HFF-Myc (cell line): ENCODE measurements around the gene AKAP8.
"Not testable (repeated sequence)": the region's sequence is repeated elsewhere in the genome, so short reads cannot be mapped to it uniquely, and the experiment has no call there.

Source experiments
- DNase-seq: peaks from one replicate; pipeline ENCODE4 v3.0.0-alpha.2; 2011; ENCODE audit warnings: low read depth; ENCODE audit errors: extremely low read depth
- H3K4me3 ChIP-seq: replicated peaks from 2 replicates; pipeline ENCODE4 v1.5.1; 2011; ENCODE audit warnings: low read depth, mild to moderate bottlenecking, control low read depth, low read length
- TF ChIP-seq, protein P1 (sequence below): IDR thresholded peaks from 2 replicates; pipeline ENCODE4 v1.5.1; 2012; ENCODE audit warnings: mild to moderate bottlenecking, low read depth, low read length, control low read depth; ENCODE audit errors: missing control alignments

AKAP8 gene

GRCh38 chr19:15398501-15399233, 19.1 kb upstream of the AKAP8 start:
- DNase-seq: no peak
- TF ChIP-seq, protein P1, sequence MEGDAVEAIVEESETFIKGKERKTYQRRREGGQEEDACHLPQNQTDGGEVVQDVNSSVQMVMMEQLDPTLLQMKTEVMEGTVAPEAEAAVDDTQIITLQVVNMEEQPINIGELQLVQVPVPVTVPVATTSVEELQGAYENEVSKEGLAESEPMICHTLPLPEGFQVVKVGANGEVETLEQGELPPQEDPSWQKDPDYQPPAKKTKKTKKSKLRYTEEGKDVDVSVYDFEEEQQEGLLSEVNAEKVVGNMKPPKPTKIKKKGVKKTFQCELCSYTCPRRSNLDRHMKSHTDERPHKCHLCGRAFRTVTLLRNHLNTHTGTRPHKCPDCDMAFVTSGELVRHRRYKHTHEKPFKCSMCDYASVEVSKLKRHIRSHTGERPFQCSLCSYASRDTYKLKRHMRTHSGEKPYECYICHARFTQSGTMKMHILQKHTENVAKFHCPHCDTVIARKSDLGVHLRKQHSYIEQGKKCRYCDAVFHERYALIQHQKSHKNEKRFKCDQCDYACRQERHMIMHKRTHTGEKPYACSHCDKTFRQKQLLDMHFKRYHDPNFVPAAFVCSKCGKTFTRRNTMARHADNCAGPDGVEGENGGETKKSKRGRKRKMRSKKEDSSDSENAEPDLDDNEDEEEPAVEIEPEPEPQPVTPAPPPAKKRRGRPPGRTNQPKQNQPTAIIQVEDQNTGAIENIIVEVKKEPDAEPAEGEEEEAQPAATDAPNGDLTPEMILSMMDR: no peak
- H3K4me3 ChIP-seq: no peak overlapping the region

DNA sequence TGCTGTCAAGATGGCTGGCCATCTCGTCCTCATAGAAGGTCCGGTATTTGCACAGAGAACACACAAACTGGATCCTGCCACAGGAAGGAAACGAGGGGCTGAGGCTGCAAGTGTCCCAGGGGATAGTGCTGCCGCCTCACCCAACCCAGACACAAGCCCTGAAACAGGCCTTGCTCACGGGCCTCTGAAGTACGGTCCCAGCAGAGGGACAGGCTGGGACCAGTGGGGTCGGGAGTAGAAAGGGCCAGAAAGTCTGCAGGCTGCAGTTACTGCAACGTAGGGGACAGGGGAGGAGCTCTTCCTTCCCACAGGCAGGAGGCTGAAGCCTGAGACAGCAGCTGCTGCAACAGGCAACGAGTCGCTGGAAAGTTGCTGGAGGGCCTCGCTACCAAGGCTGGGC, 18.2 kb upstream of the AKAP8 start:
- H3K4me3 ChIP-seq: no peak overlapping the region
- DNase-seq: no peak
- TF ChIP-seq, protein P1: no peak

GRCh38 chr19:15397236-15397635, 17.6 kb upstream of the AKAP8 start:
- DNase-seq: no peak
- H3K4me3 ChIP-seq: no peak overlapping the region
- TF ChIP-seq, protein P1: no peak

- DNase-seq: no peak
- TF ChIP-seq, protein P1: no peak
Measured at GRCh38 chr19:15396436-15396835, 16.8 kb upstream of the AKAP8 start.

GRCh38 chr19:15395251-15395650, 15.7 kb upstream of the AKAP8 start:
- H3K4me3 ChIP-seq, DNase-seq: not testable (repeated sequence)

More at GRCh38 chr19:15396436-15396835, 16.8 kb upstream of the AKAP8 start:
- H3K4me3 ChIP-seq: no peak overlapping the region

- H3K4me3 ChIP-seq: no peak overlapping the region
- TF ChIP-seq, protein P1: no peak
- DNase-seq: no peak
Measured at GRCh38 chr19:15394426-15394825, 14.8 kb upstream of the AKAP8 start.

- DNase-seq: no peak
- TF ChIP-seq, protein P1: no peak
- H3K4me3 ChIP-seq: no peak overlapping the region
Measured at GRCh38 chr19:15393963-15394362, 14.4 kb upstream of the AKAP8 start.
